HG03439 (cell line): ENCODE data around the gene HMOX1.
"Not testable (repeated sequence)": the region's sequence is repeated elsewhere in the genome, so short reads cannot be mapped to it uniquely, and the experiment has no call there.

Experiments used
- ATAC-seq: cut with Tn5 transposase; IDR thresholded peaks from one replicate; pipeline ENCODE4 v1.9.1; 2021; ENCODE audit warnings: mild to moderate bottlenecking, moderate library complexity; ENCODE audit not compliant: unreplicated experiment

HMOX1 gene

GRCh38 chr22:35349704-35350538, 31.0 kb upstream of the HMOX1 start:
- ATAC-seq, result no peak

GRCh38 chr22:35350539-35351503, 30.1 kb upstream of the HMOX1 start:
- ATAC-seq, result peak; percentile 79

- ATAC-seq, result no peak
Observed at GRCh38 chr22:35352214-35353111, 28.4 kb upstream of the HMOX1 start.

DNA sequence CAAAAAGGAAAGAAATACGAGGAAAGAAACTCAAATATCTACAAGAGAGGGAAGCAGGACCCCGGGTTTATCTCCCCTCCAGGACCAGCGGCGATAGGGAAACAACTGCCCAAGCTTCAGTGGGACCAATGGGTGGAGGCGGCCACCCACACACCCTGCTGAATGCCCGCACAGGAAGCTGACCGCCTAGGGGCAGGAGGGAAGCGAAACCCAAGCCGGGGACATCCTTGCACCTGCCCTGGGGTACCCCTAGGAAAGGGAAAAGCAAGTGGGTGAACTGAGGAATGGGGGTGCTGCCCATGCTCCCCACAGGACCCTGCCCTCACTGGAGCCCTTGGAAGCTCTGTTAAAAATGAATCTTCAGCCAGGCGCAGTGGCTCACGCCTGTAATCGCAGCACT, 27.6 kb upstream of the HMOX1 start:
- no peak for ATAC-seq

- ATAC-seq, result no peak
Observed at GRCh38 chr22:35354068-35354467, 26.8 kb upstream of the HMOX1 start.

DNA sequence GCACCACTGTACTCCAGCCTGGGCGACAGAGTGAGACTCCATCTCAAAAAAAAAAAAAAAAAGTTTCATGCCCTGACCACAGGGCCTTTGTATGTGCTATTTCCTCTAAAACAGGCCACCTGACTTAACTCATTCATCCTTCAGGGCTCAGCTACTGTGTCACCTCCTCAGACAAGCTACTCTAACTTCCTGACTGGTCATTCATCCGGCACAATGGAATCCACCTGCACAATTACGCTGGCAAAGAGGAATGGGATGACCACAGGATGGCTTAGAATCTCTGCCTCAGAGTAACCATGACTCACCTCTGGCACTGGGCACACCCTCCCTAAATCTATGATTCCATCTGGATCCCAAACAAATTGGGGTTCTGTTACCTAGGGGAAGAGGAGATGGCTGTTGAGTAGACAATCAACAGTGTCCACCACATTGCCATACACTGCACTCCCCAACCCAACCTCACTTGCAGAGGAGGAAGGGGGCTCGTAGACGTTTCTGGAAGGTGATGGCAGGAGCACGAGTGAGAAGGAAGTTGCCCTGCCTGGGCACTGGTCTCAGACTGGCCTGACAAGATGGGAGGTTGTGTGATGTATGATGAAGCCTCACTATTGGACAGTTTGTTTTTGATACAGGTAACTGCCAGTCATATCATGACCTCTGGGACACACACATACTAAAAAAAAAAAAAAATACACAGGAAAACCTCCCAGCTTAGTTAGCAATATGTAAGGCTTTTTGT, 22.8 kb upstream of the HMOX1 start:
- no peak for ATAC-seq

DNA sequence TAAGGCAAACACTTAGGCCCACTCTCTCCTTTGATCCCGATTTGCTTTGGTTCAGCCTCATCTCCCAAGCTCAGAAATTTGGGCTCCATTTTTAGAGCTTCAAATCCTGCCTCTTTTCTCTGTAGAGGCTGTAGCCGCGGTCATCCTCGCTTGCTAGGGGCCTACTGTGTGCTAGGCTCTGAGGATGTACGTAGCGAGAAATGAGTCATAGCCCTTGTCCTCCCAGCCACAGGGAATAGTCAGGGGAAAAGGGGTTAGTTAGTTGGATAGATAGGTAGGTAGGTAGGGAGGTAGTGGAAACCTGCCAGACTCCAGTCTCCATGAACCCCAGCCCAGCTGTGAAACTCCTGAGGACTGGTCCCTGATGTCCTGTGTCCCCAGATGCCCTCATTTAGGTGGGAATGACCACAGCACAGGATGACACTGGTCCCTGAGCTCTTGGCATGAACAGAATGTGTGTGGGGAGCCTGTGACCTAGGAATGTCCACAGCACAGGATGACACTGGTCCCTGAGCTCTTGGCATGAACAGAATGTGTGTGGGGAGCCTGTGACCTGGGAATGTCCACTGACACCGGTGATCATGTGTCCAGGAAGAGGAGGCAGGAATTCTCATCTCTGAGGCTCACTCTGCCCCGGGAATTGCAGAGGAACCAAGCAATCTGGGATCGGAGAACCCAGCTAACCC, 21.4 kb upstream of the HMOX1 start:
- no peak for ATAC-seq

GRCh38 chr22:35361001-35361558, 19.8 kb upstream of the HMOX1 start:
- no peak for ATAC-seq

- no peak for ATAC-seq
Observed at GRCh38 chr22:35363566-35364086, 17.3 kb upstream of the HMOX1 start.

- not testable (repeated sequence) for ATAC-seq
Observed at GRCh38 chr22:35364230-35364629, 16.7 kb upstream of the HMOX1 start.

DNA sequence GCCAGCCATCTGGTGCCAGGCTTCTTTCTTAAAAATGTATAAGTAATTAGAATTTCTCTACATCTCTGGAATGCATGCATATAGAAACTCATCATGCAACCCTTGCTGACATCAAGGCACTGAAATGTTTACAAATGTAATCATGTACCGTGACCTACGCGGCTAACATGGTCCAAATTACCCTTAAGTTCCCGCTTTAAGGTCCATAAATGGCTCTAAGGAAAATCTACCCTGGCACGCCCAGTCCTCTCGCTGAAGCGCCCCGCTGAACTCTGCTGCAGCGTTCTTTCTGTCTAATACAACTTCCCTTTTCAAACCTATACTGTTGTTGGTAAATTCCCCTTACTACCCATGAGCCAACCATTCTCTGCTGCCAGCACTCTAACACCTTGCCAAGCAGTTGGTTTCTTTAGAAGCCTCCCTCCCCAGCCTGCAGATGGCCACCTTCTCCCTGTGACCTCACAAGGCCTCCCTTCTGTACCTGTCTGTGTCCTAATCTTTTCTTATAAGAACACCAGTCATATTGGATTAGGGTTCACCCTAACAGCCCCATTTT, 13.5 kb upstream of the HMOX1 start:
- no peak for ATAC-seq

GRCh38 chr22:35368386-35368785, 12.5 kb upstream of the HMOX1 start:
- no peak for ATAC-seq

DNA sequence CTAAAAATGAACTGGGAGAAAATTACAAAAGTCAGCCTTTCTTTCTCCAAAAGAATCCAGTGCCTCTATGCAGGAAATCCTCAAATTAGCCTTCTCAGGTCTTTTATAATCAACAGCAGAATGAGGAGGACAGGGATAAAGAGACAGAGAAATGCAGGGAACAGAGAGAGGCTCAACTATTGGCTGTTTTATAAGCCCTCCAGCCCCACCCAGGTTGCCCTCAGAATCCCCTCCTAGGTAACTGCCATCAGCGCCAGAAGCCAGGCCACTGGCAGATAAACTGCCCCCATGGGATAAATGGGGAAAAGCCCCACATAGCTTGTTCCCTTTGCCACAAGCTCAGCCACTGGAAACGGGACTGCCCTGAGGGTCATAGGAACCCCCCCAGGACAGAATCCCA, 10.9 kb upstream of the HMOX1 start:
- no peak for ATAC-seq

- no peak for ATAC-seq
Observed at GRCh38 chr22:35373781-35374180, 7.1 kb upstream of the HMOX1 start.

- no peak for ATAC-seq
Observed at GRCh38 chr22:35375031-35375430, 5.9 kb upstream of the HMOX1 start.

- ATAC-seq, result no peak
Observed at GRCh38 chr22:35375526-35375925, 5.4 kb upstream of the HMOX1 start.

DNA sequence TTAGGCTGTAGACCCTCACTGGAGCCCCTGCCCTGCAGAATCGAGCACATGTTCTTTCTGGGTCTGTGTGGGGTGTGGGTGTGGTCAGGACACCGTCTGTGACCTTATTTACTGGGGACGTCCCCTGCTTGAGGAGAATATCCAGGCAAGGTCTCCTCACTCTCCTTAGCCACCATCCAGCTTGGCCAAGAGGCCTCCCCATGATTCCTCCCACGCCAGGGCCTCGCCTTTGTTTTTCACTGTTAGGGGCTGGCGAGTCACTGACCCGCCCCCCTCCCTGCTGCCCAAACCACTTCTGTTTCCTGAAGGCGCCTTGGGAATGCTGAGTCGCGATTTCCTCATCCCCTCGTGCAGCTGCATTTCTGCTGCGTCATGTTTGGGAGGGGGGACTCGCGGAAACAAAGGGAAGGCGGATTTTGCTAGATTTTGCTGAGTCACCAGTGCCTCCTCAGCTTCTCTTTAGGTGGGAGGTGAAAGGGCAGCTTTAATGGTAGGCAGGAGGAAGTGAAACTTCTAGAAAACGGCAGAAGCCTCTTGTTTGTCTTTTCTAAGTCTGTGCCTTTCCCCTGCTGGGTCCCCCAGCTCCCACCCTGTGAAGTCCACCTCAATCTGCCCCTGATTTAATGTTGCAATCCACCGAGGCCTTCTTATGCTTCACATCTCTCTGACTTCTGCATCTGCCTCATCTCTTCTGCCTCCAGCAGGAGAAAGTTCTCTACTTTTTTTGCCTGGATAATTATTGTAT, 4.0 kb upstream of the HMOX1 start:
- no peak for ATAC-seq

- ATAC-seq, result no peak
Observed at GRCh38 chr22:35377735-35378134, 3.2 kb upstream of the HMOX1 start.
